ENCODE measurements around the gene PBRM1. TPM values are rescaled to one million over a fixed set of nuclear protein-coding genes. Genes with fewer than 3 reads are reported as not detected.

PBRM1 gene
- total RNA-seq, 1 experiment from 2014 or later: 74.2 TPM

DNA sequence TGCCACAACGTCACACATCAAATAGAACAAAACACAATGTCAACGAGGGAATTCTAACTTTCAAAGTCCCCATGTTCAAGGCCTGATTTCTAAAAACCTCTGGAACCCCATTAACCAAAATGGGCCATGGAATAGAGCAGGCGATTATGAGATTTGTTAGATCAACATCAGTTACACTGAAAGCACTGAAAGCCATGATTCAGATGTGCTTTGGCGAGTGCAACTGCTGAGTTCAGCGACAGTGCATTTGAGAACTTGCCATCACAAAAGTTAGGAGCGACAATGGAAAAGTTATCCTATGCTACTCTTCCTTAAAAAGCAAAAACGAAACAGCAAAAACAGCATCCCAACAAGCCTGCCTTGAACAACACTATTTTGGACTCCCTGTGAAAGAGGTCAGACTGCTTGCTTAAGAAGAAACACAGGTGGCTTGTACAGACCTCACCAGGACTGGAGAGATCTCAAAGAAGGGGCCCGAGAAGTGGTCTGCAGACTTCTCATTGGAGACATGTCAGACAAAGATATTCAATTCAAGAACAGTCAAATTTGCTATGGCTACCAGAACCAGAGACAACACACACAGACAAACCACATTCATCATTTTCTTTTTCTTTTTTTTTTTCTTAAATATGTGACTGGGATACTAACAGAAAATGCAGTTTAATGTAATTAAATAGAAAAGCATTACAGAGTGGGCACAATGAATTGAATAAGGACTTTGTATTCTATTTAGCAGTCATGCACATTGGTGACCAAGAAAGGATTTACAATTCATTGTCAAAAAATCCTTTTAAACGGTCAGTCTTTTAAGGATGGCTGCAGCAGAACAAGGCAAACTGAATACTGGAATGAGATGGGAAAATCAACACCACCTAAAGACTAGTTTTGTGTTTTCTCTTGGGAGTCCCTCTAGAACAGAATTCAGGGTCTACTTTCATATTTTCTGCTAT, 128.4 kb downstream of the PBRM1 start:
- no peak overlapping the region for H2BK20ac ChIP-seq (ENCODE audit: low read depth, low read length, poor library complexity, severe bottlenecking)
- H3K27me3 ChIP-seq (ENCODE audit: insufficient read depth, low read length): no peaks in the 10 kb centered on the region
- H3K79me2 ChIP-seq (ENCODE audit: insufficient read depth, low read length): no peaks in the 10 kb centered on the region
- no peaks in the 10 kb centered on the region for H3K27me3 Mint-ChIP-seq (ENCODE audit: low read depth)
- H3K9me3 Mint-ChIP-seq: no peaks in the 10 kb centered on the region
- H3K36me3 Mint-ChIP-seq (ENCODE audit: insufficient read depth in 1 of 3, low read depth in 3 of 3): peaks cover 11 to 64% (median 49%) of the 10 kb centered on the region in 3 experiments; a peak in 6 of 7 replicates
- no CpG with 5 or more reads among the region's 9 CpGs for WGBS (ENCODE audit: extremely low coverage, insufficient read length, low lambda C conversion rate)
- H2BK5ac ChIP-seq (ENCODE audit: insufficient read length, low read length): no peak overlapping the region
- no peak overlapping the region for H3K4ac ChIP-seq (ENCODE audit: low read depth, low read length)
- TF ChIP-seq CTCF (conservative IDR thresholded peaks at IDR 0.05): no peak
- no peaks in the 10 kb centered on the region for H3K23me2 ChIP-seq (ENCODE audit: insufficient read length, low read depth, low read length, poor library complexity, severe bottlenecking)
- no peak overlapping the region for H4K5ac ChIP-seq (ENCODE audit: insufficient read length, low read depth, low read length)
- H4K20me1 ChIP-seq (ENCODE audit: control insufficient read depth, insufficient read depth, insufficient read length): no peaks in the 10 kb centered on the region
- no peak overlapping the region for H3K4me2 ChIP-seq (ENCODE audit: insufficient read depth, insufficient read length, low read length)
- no peak overlapping the region for H3K23ac ChIP-seq (ENCODE audit: insufficient read length, low read depth, low read length)
- H3T11ph ChIP-seq (ENCODE audit: low read length): no peak overlapping the region
- no peak overlapping the region for H3K9ac ChIP-seq (ENCODE audit: extremely low read depth, insufficient read length, low read length)
- peaks cover 7 to 12% of the 10 kb centered on the region in 2 experiments; a peak in 2 of 4 replicates for H3K4me1 Mint-ChIP-seq
- no peak overlapping the region for H3K18ac ChIP-seq (ENCODE audit: insufficient read length, low read depth, low read length)
- no peak overlapping the region for H2AK5ac ChIP-seq (ENCODE audit: insufficient read length, low read length)
- no peak overlapping the region for H4K8ac ChIP-seq (replicated peaks; ENCODE audit: insufficient read length, low read depth, low read length)
- H4K91ac ChIP-seq (ENCODE audit: insufficient read length, low read depth, low read length): no peak overlapping the region
- peaks cover 3% of the 10 kb centered on the region; the same call in 1 of the 2 replicates for H3K4me1 ChIP-seq (ENCODE audit: insufficient read depth, low read length)
- H3K79me1 ChIP-seq (ENCODE audit: insufficient read depth, low read depth, low read length, poor library complexity, severe bottlenecking): no peaks in the 10 kb centered on the region
- no peak overlapping the region for H2BK120ac ChIP-seq (ENCODE audit: low read depth, low read length, poor library complexity, severe bottlenecking)
- no peak overlapping the region for H3K4me3 Mint-ChIP-seq
- no peak overlapping the region for H3K56ac ChIP-seq (ENCODE audit: insufficient read length, low read depth, low read length)
- no peak overlapping the region for H3K27ac ChIP-seq (ENCODE audit: insufficient read length, low read depth, low read length)
- DNase-seq: no peak
- no peaks in the 10 kb centered on the region for H3K9me3 ChIP-seq (ENCODE audit: control insufficient read depth, low read depth, low read length)
- H2AFZ ChIP-seq (ENCODE audit: low read length): no peak overlapping the region
- H2BK15ac ChIP-seq (ENCODE audit: low read depth, low read length): no peak overlapping the region
- no peak overlapping the region for H2BK12ac ChIP-seq (ENCODE audit: insufficient read length, low read depth, low read length)
- no peak overlapping the region for H3K14ac ChIP-seq (ENCODE audit: insufficient read depth, low read length)
- peak overlapping the region in 1 of 3 experiments; percentile 48; a peak in 1 of 7 replicates for H3K27ac Mint-ChIP-seq

All from H9 (cell line).